Measurements from ENCODE around the gene C11orf91. TPM values are rescaled to one million over a fixed set of nuclear protein-coding genes. Genes with fewer than 3 reads are reported as not detected.
A peak's percentile ranks its signal among the peaks of the same experiment; 100 is the strongest.

C11orf91 gene
- total and polyA plus RNA-seq, 2 of the 4 experiments (the other 2 are of a cell fraction): 0.10 TPM; not detected in 1

DNA sequence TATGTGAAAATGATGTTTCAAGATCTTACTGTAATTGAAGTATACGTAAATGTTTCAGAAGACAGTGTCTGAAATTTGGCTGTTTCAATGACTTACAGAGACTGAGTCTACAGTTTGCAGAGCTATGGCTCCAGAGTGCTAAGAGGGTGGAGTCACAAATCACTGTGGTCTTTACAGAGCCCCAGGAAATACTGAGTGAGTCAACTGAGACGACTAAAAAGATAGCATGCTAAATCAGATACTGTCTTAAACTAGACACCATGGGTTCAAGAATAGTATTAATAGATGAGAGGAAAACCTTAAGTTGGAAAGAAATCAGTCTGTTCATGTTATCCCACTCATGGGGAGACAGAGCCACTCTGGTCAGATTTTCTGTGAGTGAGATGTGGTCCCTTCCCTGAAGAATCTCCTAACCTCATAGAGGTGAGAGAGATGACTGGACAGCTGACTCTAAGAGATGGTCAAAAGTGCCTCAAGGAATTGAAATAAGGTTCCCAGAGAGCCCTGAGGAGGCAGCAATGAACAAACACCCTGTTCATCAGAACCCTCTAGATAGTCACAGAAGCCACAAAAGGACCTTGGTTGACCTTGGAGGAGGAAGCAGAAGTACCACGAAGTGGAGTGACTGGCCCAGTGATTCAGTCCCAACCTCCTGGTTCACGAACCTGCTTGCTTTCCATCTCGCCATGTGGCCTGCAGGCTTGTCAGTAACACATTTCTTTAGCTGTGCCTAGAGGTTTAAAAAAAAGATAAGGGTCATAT is 30.2 kb downstream of the C11orf91 start:
- peak overlapping the region; percentile 28; the same call in 1 of the 3 replicates for H2BK15ac ChIP-seq (ENCODE audit: low read depth, low read length)
- H4K8ac ChIP-seq (ENCODE audit: low read depth in 2 of 2, low read length in 2 of 2): peak overlapping the region in 1 of 2 experiments; percentile 63; a peak in 2 of 4 replicates
- H3K4ac ChIP-seq (ENCODE audit: low read depth, low read length): peak overlapping the region; percentile 74; the same call in 1 of the 2 replicates
- no peak overlapping the region for H4K91ac ChIP-seq (ENCODE audit: insufficient read depth, low read depth, low read length)
- H3K4me1 ChIP-seq (ENCODE audit: control insufficient read depth, insufficient read depth, low read length): peaks cover 10% of the 10 kb centered on the region
- WGBS, 2 experiments (ENCODE audit: extremely low coverage in 2 of 2, insufficient read length in 1 of 2): no CpG with 5 or more reads among the region's 5 CpGs
- H3K9me3 ChIP-seq (ENCODE audit: control insufficient read depth, insufficient read depth, low read length): no peaks in the 10 kb centered on the region
- no peak overlapping the region for H2AK9ac ChIP-seq (replicated peaks; ENCODE audit: low read depth, low read length, poor library complexity)
- BruUV-seq (replicated peaks): no TSS peak
- peaks cover 0 to 6% of the 10 kb centered on the region in 2 experiments; a peak in 1 of 4 replicates for H3K79me1 ChIP-seq (ENCODE audit: low read depth in 1 of 2, low read length in 2 of 2)
- intact Hi-C loops (cut with micrococcal nuclease): no loop called here
- peak; percentile 75 for ATAC-seq (ENCODE audit: low read depth)
- peak overlapping the region; percentile 95 for H3K14ac ChIP-seq (replicated peaks; ENCODE audit: low read depth, low read length)
- H3K27ac ChIP-seq (ENCODE audit: insufficient read depth, low read length): no peak overlapping the region
- peak overlapping the region; percentile 34; the same call in 1 of the 2 replicates for H3K4me2 ChIP-seq (ENCODE audit: low read depth, low read length)
- in situ Hi-C loops (cut with MboI; ENCODE audit: low sequenced_read_pairs): no loop called here
- peak overlapping the region; percentile 72 for H2BK5ac ChIP-seq (ENCODE audit: low read depth, low read length, poor library complexity, severe bottlenecking)
- CTCF ChIA-PET: interaction anchor here (1.2 kb wide), 1 partner anchor 12 kb away, joined by 3 read pairs; no protein-coding TSS in a partner anchor
- no peak for TF ChIP-seq SMC3 (IDR thresholded peaks at IDR 0.05; ENCODE audit: low read depth, low read length)
- no peak for TF ChIP-seq RCOR1 (IDR thresholded peaks at IDR 0.05; ENCODE audit: insufficient replicate concordance, low read length)
- TF ChIP-seq MAFK (IDR thresholded peaks at IDR 0.05; ENCODE audit: low read depth, low read length): no peak
- TF ChIP-seq MAZ (IDR thresholded peaks at IDR 0.05; ENCODE audit: borderline replicate concordance, low read depth, low read length): no peak
- no peak; the same call in 1 of the 2 replicates for TF ChIP-seq MXI1 (IDR thresholded peaks at IDR 0.05; ENCODE audit: borderline replicate concordance, low read depth, low read length)
- TF ChIP-seq ELK1 (IDR thresholded peaks at IDR 0.05; ENCODE audit: borderline replicate concordance, low read depth, low read length): no peak
- TF ChIP-seq CTCF (conservative IDR thresholded peaks at IDR 0.05; ENCODE audit: low read depth, low read length): 0 out of 2 replicates have a peak, but pooled peaks have one; percentile 1
- TF ChIP-seq BHLHE40 (IDR thresholded peaks at IDR 0.05; ENCODE audit: low read depth, low read length): no peak
- peak overlapping the region; percentile 92 for H3K23ac ChIP-seq (ENCODE audit: low read depth, low read length)
- no peak overlapping the region for H3K9ac ChIP-seq (ENCODE audit: low read depth, low read length)
- H3K18ac ChIP-seq (ENCODE audit: low read depth, low read length): no peak overlapping the region
- dilution Hi-C loops (cut with HindIII; ENCODE audit: low sequenced_read_pairs, unreplicated experiment): no loop called here
- H4K5ac ChIP-seq (ENCODE audit: low read depth, low read length): no peak overlapping the region
- H3K36me3 ChIP-seq (ENCODE audit: control insufficient read depth, insufficient read depth, low read length): no peaks in the 10 kb centered on the region
- H2BK120ac ChIP-seq (ENCODE audit: low read depth, low read length): peak overlapping the region; percentile 83
- peak; percentile 87 for DNase-seq
- POLR2A ChIA-PET (ENCODE audit: unreplicated experiment): no interaction called here
- peak overlapping the region; percentile 55; the same call in 1 of the 2 replicates for H2AK5ac ChIP-seq (ENCODE audit: low read depth, low read length)
- H4K20me1 ChIP-seq (ENCODE audit: insufficient read depth, low read length): no peaks in the 10 kb centered on the region; the same call in 1 of the 2 replicates
- peak overlapping the region; percentile 56 for H2AFZ ChIP-seq (replicated peaks; ENCODE audit: low read length, poor library complexity)
- H3K27me3 ChIP-seq (ENCODE audit: control insufficient read depth, insufficient read depth, low read length): no peaks in the 10 kb centered on the region
- no peak overlapping the region for H3K4me3 ChIP-seq (ENCODE audit: insufficient read depth, low read depth, low read length)
- peak overlapping the region; percentile 89; the same call in 1 of the 2 replicates for H2BK20ac ChIP-seq (ENCODE audit: low read depth, low read length)
- H3K9me1 ChIP-seq (ENCODE audit: insufficient read depth, low read length): peaks cover 20% of the 10 kb centered on the region
- H3K56ac ChIP-seq (ENCODE audit: extremely low read depth, insufficient read depth, low read length): no peak overlapping the region

Measured in IMR-90 (cell line).